HG03558 (cell line): ENCODE results near the gene RASGRF2.

Source experiments
- ATAC-seq: cut with Tn5 transposase; IDR thresholded peaks from one replicate; pipeline ENCODE4 v1.9.1; 2021; ENCODE audit warnings: moderate number of reproducible peaks; ENCODE audit not compliant: unreplicated experiment; ENCODE audit errors: extremely low read depth

RASGRF2 gene

GRCh38 chr5:80953587-80953986 lies 6.6 kb upstream of the RASGRF2 start:
- ATAC-seq = no peak

- ATAC-seq = no peak
Measured at GRCh38 chr5:80955082-80955590, 5.0 kb upstream of the RASGRF2 start.

DNA sequence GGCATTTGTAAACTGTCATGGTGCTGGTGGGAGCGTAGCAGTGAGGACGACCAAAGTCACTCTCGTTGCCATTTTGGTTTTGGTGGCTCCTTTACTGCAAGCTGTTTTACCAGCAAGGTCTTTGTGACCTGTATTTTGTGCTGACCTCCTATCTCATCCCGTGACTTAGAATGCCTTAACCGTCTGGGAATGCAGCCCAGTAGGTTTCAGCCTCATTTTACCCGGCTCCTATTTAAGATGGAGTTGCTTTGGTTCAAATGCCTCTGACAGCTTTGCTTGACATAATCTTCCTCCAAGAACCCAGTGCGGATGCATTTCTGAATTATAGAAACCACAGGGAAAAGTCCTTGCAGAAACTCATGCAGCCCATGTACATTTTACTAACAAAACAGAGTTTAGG lies 3.9 kb upstream of the RASGRF2 start:
- ATAC-seq = no peak

DNA sequence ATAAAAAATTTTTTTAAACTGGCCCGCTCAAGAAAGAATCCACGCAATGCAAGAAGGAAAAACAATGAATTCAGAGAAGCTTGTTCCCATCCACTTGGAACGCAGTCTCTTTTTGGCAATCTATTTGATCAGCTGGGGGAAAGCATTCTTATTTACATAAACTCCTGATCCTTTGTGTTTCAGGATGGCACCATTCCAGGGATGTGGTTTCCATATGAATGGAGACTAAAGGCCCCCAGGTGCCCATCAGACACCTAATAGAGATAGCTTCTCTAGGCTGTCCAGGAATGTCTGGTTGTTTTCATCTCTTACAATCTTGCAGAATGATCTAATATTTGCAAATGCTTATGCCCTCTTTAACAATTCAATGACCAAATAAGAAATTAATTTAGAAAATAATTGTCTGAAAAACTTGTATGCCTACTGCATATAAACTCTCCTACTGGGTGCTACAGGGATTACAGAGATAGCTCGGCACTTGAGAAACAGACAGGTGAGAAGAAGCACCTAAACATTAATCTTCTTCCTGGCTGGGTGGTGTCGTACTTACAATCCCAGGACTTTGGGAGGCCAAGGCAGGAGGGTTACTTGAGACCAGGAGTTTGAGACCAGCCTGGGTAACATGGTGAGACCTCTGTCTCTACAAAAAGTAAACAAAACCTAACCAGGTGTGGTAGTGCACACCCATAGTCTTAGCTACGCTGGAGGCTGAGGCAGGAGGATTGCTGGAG lies 3.0 kb upstream of the RASGRF2 start:
- ATAC-seq = no peak

DNA sequence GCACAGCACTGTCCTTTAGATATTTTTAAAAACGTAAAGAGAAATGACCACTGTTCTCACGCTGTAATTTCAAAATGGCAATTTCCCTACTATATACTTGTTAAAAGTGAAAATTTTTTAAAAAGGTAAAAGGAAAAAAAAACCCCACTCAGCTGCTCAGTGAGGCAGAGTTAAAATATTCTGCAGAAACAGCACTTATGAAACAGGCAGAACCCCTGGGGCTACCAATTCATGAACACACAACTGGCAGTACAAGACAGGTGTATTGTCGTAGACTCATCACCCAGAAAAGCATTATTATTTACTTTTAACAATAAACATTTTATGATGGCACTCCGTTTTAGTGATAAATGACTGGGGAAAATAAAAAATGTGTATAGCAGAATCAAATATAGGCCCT lies 1.5 kb upstream of the RASGRF2 start:
- no peak for ATAC-seq

DNA sequence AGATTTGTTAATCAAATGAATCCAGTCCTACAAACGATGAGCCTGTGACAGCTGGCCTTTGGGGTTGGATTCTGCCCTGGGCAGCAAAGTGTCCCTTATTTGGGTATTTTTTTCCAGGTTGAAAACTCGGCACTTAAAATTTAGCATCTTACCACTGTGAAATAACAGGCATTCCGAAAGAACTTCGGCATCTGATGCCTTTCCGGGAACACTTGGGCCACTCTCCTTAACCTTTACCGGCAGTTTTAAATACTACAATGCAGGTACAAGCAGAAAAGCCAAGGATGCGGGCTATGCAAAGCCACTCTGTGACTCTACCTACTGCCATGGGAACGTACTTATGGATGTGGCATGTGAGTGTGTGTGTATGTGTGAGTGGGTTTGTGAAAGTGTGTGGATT lies 1.0 kb upstream of the RASGRF2 start:
- no peak for ATAC-seq

GRCh38 chr5:80960531-80961375 lies 590 bp downstream of the RASGRF2 start:
- ATAC-seq = no peak

DNA sequence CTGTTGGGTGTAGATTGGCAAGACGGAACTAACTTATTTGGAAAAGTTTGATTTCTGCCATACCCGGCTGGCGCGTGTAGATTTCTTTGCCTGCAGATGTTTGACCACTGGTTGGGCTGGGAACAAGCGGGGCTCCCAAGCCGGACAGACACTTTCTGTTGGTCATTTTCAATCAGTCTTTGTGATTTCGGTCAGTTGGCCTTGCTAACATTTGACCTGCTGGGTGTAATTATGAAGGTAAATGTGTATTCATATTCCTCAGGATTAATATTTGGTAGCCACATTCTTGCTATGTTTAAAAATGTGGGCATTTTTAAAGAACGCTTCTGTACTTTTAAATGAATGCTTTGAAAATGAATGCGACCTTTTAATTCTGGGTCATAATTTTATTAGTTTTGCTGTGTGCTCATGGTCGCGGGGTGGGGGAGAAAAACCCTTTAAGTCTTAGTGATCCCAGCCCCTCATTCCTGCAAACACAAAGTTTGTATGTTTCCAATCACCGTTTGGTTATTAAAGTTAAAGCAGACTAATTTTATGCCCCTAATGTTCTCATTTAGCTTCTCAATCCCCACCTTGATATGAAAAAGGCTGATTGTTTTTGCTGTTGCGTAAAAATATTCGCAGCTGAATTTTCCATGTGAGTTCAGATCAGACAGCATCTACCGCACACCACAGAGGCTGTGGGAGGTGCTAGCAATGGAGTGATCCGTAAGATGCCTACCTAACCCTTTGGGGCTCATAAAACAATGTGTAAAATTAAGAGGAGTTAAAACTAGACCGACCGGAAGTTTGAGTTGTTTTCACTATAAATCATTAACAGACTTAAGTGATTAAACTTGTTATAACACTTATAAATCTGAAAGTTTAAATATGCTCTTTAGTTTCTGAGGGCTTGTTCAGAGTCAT lies 1.5 kb downstream of the RASGRF2 start:
- ATAC-seq = no peak

DNA sequence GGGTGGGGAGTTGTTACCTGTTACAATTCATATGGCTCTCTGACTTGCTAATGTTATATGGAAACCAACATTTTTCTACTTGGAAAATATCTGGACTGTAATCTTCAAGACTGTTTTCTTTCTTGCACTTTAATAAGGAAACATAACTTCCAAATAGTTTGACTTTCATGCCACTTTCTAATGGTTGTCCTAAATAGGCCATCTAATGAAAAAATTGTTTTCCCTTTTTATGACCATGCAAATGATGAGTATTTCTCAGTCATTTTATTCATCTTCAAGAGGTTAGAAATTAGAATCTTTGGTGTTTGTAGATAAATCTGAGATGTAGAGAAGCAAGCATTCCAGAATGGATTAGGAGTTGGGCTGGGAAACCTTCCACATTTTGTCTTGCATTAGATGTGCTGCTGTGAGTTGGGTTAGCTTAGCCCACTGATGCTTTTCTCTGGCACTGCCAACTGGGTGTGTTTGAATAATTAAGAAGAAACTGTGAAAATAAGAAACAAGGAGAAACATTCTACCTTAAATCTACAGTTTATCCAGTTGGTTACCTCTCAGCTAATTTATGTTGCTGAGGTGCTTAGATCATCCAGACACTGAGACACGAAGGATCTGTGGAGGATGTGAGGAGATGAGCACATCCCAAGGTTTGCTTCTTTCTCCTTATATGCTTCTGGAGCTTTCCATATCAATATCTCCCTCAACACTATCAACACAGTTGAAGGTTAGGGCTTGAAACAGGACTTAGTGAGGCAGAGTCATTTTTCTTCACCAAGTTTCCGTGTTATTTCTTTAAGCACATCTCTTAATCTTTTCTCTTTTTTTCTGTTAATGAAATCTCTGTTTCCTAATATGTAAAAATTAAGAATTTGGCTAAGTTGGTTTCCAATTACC lies 2.7 kb downstream of the RASGRF2 start:
- ATAC-seq = no peak

- no peak for ATAC-seq
Measured at GRCh38 chr5:80963521-80963895, 3.3 kb downstream of the RASGRF2 start.

GRCh38 chr5:80963966-80964481 lies 3.9 kb downstream of the RASGRF2 start:
- no peak for ATAC-seq

DNA sequence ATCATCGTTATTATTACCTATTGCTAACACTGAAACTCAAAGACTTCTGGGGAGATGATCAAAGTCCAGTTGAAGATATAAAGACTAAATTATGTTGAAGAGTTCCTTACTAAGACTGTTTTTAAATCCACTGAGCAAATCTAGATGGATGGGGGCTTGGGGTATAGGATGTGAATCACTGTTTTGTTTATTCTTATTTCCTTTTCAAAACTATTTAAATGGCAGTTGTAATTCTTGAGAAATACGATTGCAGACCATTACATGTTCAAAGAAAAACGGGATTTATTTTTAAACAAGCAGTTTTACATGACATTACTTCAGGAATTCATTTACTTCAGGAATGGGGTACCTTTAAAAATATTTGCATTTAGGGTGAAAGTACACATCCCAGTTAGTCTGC lies 4.3 kb downstream of the RASGRF2 start:
- ATAC-seq = no peak

GRCh38 chr5:80964919-80965318 lies 4.8 kb downstream of the RASGRF2 start:
- no peak for ATAC-seq

DNA sequence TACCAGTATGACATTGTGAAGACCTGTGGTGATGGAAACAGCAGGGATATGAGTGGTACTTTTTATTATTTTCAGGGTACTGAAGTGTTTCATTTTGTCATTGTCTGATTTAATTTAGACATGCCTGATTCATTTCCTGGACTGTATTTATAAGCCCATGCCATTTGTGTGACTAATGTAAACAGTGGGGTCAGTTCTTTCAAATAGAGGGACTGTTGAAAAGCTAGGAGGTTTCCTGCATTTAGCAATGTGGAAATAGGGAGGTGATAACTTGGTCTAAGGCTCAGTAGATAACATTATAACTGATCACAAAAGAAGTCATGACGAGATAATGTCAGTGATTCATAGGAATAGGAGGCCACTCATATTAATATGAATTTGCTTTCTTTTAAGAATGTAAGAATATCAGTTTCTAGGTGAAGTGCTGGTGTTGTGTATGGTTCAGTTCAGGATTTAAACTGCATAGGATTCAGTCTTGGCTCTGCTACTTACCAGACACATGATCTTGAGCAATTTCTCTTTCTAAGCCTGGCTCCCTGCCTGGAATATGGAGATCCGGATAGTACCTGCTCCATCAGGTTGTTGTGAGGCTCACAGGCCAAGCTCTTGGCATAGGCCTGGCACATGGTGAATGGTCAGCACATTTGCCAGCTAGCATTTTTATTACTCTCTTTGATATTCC lies 7.5 kb downstream of the RASGRF2 start:
- no peak for ATAC-seq

GRCh38 chr5:80973027-80973426 lies 12.9 kb downstream of the RASGRF2 start:
- no peak for ATAC-seq

- no peak for ATAC-seq
Measured at GRCh38 chr5:80975065-80975464, 14.9 kb downstream of the RASGRF2 start.

DNA sequence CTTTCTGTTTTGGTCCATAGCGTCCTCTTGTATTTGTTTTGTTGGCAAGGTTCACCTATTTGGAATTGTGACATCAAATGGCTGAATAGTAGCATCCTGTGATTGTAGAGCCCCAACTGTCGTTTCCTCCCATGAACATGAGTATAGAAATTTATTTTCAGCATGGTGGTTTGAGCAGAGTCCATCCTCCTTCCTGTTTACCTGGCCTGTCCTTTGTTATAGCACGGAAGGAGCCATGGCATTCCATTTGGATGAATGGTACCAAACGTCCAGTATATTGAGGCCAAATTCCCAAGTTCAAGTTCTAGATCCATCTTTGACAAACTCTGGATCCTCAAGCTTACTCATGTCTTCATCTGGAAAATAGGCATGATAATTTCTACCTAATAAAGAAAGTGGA lies 16.8 kb downstream of the RASGRF2 start:
- ATAC-seq = no peak

DNA sequence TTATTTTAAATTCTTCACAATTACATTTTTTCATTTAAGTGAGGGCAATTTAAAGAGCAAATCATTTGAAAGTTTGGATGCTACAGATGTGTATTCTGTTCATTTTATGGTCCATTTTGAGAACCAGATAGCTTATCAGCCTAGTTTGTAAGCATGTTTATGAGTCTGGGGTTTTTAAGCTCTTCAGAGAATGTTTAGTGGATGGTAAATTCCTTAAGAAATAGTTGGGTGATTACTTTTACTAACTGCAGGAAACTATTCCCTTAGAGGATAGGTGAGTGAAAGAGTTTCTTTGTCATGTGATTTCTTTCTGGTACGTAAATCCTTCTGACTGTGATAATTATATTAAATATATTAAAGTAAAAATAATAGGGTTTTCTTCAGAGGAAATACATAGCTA lies 17.6 kb downstream of the RASGRF2 start:
- ATAC-seq = no peak
